IMR-90 (cell line): ENCODE data around the gene FARP1. TPM values are rescaled to one million over a fixed set of nuclear protein-coding genes. Genes with fewer than 3 reads are reported as not detected.

Experiments
- ATAC-seq: fragments of 200-7000 bp; cut with Tn5 transposase; 2 replicates; pipeline ENCODE4 v1.9.1; 2020; ENCODE audit warnings: low read depth, mild to moderate bottlenecking, moderate library complexity
- BruUV-seq: library from RNA; stranded (reverse); fragments of 400-500 nt; replicated peaks from 2 replicates; lab custom pipeline; 2021; lab: Mats Ljungman, UMichigan
- CTCF ChIA-PET: fragments of 300-600 bp; formaldehyde crosslinking; extraction: SDS; loops from one replicate; lab custom pipeline; 2021; ENCODE audit warnings: antibody characterized with exemption; lab: Yijun Ruan, JAX
- POLR2A ChIA-PET: fragments of 300-600 bp; sonication (Branson Sonifier 250); formaldehyde crosslinking; loops from one replicate; lab custom pipeline; 2022; ENCODE audit warnings: antibody characterized with exemption; ENCODE audit not compliant: unreplicated experiment; lab: Charles Lee
- DNase-seq: peaks from one replicate; pipeline ENCODE4 v3.0.0; 2013
- H2AFZ ChIP-seq: replicated peaks from 2 replicates; pipeline ENCODE3; 2013; ENCODE audit warnings: low read length, mild to moderate bottlenecking; ENCODE audit not compliant: poor library complexity
- H2AK5ac ChIP-seq: 2 replicates; pipeline ENCODE4 v1.6.1; 2013; ENCODE audit warnings: low read depth, low read length, inconsistent platforms
- H2AK9ac ChIP-seq: replicated peaks from 2 replicates; pipeline ENCODE3; 2013; ENCODE audit warnings: mild to moderate bottlenecking, low read depth, low read length, moderate library complexity; ENCODE audit not compliant: poor library complexity
- H2BK120ac ChIP-seq: 2 replicates; pipeline ENCODE4 v1.6.1; 2013; ENCODE audit warnings: low read depth, low read length, inconsistent platforms
- H2BK15ac ChIP-seq: 3 replicates; pipeline ENCODE4 v1.6.1; 2013; ENCODE audit warnings: low read depth, low read length, inconsistent platforms
- H2BK20ac ChIP-seq: 2 replicates; pipeline ENCODE4 v1.6.1; 2013; ENCODE audit warnings: low read depth, mild to moderate bottlenecking, inconsistent platforms, low read length, moderate library complexity
- H2BK5ac ChIP-seq: 2 replicates; pipeline ENCODE4 v1.6.1; 2013; ENCODE audit warnings: mild to moderate bottlenecking, low read depth, low read length, inconsistent platforms; ENCODE audit not compliant: poor library complexity, severe bottlenecking
- H3K14ac ChIP-seq: replicated peaks from 2 replicates; pipeline ENCODE4 v1.6.1; 2013; ENCODE audit warnings: low read depth, low read length, inconsistent platforms
- H3K18ac ChIP-seq: 2 replicates; pipeline ENCODE4 v1.6.1; 2013; ENCODE audit warnings: low read depth, low read length, control low read depth
- H3K23ac ChIP-seq: 2 replicates; pipeline ENCODE4 v1.6.1; 2013; ENCODE audit warnings: low read depth, low read length, inconsistent platforms
- H3K27ac ChIP-seq: 2 replicates; pipeline ENCODE4 v1.5.1; 2013; ENCODE audit warnings: mild to moderate bottlenecking, control low read depth, low read length; ENCODE audit not compliant: insufficient read depth
- H3K27me3 ChIP-seq: 2 replicates; pipeline ENCODE4 v1.6.1; 2013; ENCODE audit warnings: low read length; ENCODE audit not compliant: control insufficient read depth, insufficient read depth
- H3K36me3 ChIP-seq: 2 replicates; pipeline ENCODE4 v1.6.1; 2013; ENCODE audit warnings: low read length, mixed read lengths; ENCODE audit not compliant: control insufficient read depth, insufficient read depth
- H3K4ac ChIP-seq: 2 replicates; pipeline ENCODE4 v1.6.1; 2013; ENCODE audit warnings: low read depth, low read length, inconsistent platforms
- H3K4me1 ChIP-seq: 2 replicates; pipeline ENCODE4 v1.6.1; 2013; ENCODE audit warnings: low read length, mixed read lengths; ENCODE audit not compliant: control insufficient read depth, insufficient read depth
- H3K4me2 ChIP-seq: 2 replicates; pipeline ENCODE4 v1.6.1; 2013; ENCODE audit warnings: low read depth, mild to moderate bottlenecking, control low read depth, low read length, moderate library complexity
- H3K4me3 ChIP-seq: 2 replicates; pipeline ENCODE4 v1.5.1; 2013; ENCODE audit warnings: low read depth, mild to moderate bottlenecking, control low read depth, low read length, moderate library complexity; ENCODE audit not compliant: insufficient read depth
- H3K56ac ChIP-seq: 2 replicates; pipeline ENCODE4 v1.6.1; 2013; ENCODE audit warnings: low read length, inconsistent platforms; ENCODE audit not compliant: insufficient read depth; ENCODE audit errors: extremely low read depth
- H3K79me1 ChIP-seq, 2 experiments: 2 replicates each; pipeline ENCODE4 v1.6.1; 2013; ENCODE audit warnings: low read length in 2 of 2, inconsistent platforms in 1 of 2, low read depth in 1 of 2
- H3K9ac ChIP-seq: 2 replicates; pipeline ENCODE4 v1.6.1; 2013; ENCODE audit warnings: low read depth, low read length, control low read depth
- H3K9me1 ChIP-seq: 2 replicates; pipeline ENCODE4 v1.6.1; 2013; ENCODE audit warnings: low read length, inconsistent platforms; ENCODE audit not compliant: insufficient read depth
- H3K9me3 ChIP-seq: 2 replicates; pipeline ENCODE4 v1.6.1; 2013; ENCODE audit warnings: low read length; ENCODE audit not compliant: control insufficient read depth, insufficient read depth
- H4K20me1 ChIP-seq: 2 replicates; pipeline ENCODE4 v1.6.1; 2013; ENCODE audit warnings: low read length, inconsistent platforms; ENCODE audit not compliant: insufficient read depth
- H4K5ac ChIP-seq: 2 replicates; pipeline ENCODE4 v1.6.1; 2013; ENCODE audit warnings: mild to moderate bottlenecking, low read depth, low read length, control low read depth
- H4K8ac ChIP-seq, 2 experiments: 2 replicates each; pipeline ENCODE4 v1.6.1; 2013; ENCODE audit warnings: low read depth in 2 of 2, low read length in 2 of 2, control low read depth in 1 of 2, inconsistent platforms in 1 of 2
- H4K91ac ChIP-seq: 2 replicates; pipeline ENCODE4 v1.6.1; 2013; ENCODE audit warnings: low read depth, low read length, inconsistent platforms; ENCODE audit not compliant: insufficient read depth
- BHLHE40 ChIP-seq: fragments of 150-350 bp; IDR thresholded peaks from 2 replicates; pipeline ENCODE4 v1.6.1; 2016; ENCODE audit warnings: mild to moderate bottlenecking, low read depth, low read length
- CEBPB ChIP-seq: IDR thresholded peaks from 2 replicates; pipeline ENCODE4 v1.6.1; 2012; ENCODE audit warnings: low read depth, low read length, improper control_type of control experiment
- CHD1 ChIP-seq: IDR thresholded peaks from 2 replicates; pipeline ENCODE4 v1.6.1; 2012; ENCODE audit warnings: low read depth, low read length, improper control_type of control experiment
- FOS ChIP-seq: fragments of 150-350 bp; IDR thresholded peaks from 2 replicates; pipeline ENCODE4 v1.6.1; 2016; ENCODE audit warnings: low read depth, low read length
- MAFK ChIP-seq: IDR thresholded peaks from 2 replicates; pipeline ENCODE4 v1.6.1; 2012; ENCODE audit warnings: low read depth, low read length, improper control_type of control experiment
- MAZ ChIP-seq: IDR thresholded peaks from 2 replicates; pipeline ENCODE4 v1.6.1; 2012; ENCODE audit warnings: low read depth, mild to moderate bottlenecking, low read length, improper control_type of control experiment, moderate library complexity, borderline replicate concordance
- MXI1 ChIP-seq: IDR thresholded peaks from 2 replicates; pipeline ENCODE4 v1.6.1; 2012; ENCODE audit warnings: low read depth, mild to moderate bottlenecking, low read length, moderate library complexity, borderline replicate concordance
- NFE2L2 ChIP-seq: fragments of 150-350 bp; IDR thresholded peaks from 2 replicates; pipeline ENCODE4 v1.6.1; 2016; ENCODE audit warnings: low read depth, mild to moderate bottlenecking, low read length
- RAD21 ChIP-seq: IDR thresholded peaks from 2 replicates; pipeline ENCODE4 v1.6.1; 2012; ENCODE audit warnings: low read length, improper control_type of control experiment
- RCOR1 ChIP-seq: IDR thresholded peaks from 2 replicates; pipeline ENCODE4 v1.6.1; 2012; ENCODE audit warnings: mild to moderate bottlenecking, low read length, improper control_type of control experiment; ENCODE audit not compliant: insufficient replicate concordance
- RFX5 ChIP-seq: IDR thresholded peaks from 2 replicates; pipeline ENCODE4 v1.8.0; 2012; ENCODE audit warnings: low read depth, mild to moderate bottlenecking, low read length, moderate library complexity
- SMC3 ChIP-seq: fragments of 150-350 bp; IDR thresholded peaks from 2 replicates; pipeline ENCODE4 v1.6.1; 2016; ENCODE audit warnings: low read depth, mild to moderate bottlenecking, antibody characterized with exemption, low read length, moderate library complexity
- WGBS, 2 experiments: methylation state at CpG; one replicate each; pipeline versions ENCODE4 v1.1.5 to v1.1.7; 2013; ENCODE audit warnings: missing lambda C conversion rate in 2 of 2; ENCODE audit not compliant: insufficient read length in 1 of 2; ENCODE audit errors: extremely low coverage in 2 of 2; 5-methylcytosine and 5-hydroxymethylcytosine counted together
- dilution Hi-C: fragments of 300-500 bp; cut with HindIII; formaldehyde crosslinking; loops from one replicate; pipeline ENCODE4 v1.14.3; 2018; ENCODE audit warnings: low sequenced_read_pairs; ENCODE audit not compliant: unreplicated experiment
- in situ Hi-C: fragments of 300-500 bp; cut with MboI; formaldehyde crosslinking; loops from 3 replicates; pipeline ENCODE4 v1.14.3; 2019; ENCODE audit warnings: low sequenced_read_pairs, inconsistent platforms, mixed read lengths
- intact Hi-C: fragments of 100-400 bp; cut with micrococcal nuclease; formaldehyde crosslinking; loops from 2 replicates; pipeline ENCODE4 v1.10.0; 2022
- polyA plus RNA-seq, 3 experiments: library from polyadenylated mRNA; depleted of rRNA; stranded (reverse); fragments of >200 nt; gene quantifications; 2 replicates each; pipeline ENCODE4 v1.2.3, GENCODE V29; 2012; ENCODE audit warnings: low replicate concordance in 1 of 3
- total RNA-seq: library from RNA; depleted of rRNA; stranded (reverse); fragments of >200 nt; gene quantifications from 2 replicates; pipeline ENCODE4 v1.2.3, GENCODE V29; 2012
- TF ChIP-seq, protein P1 (sequence below): fragments of 150-350 bp; IDR thresholded peaks from 2 replicates; pipeline ENCODE4 v1.6.1; 2017; ENCODE audit warnings: mild to moderate bottlenecking, antibody characterized with exemption, low read length, low read depth
- TF ChIP-seq, protein P2 (sequence below): fragments of 150-350 bp; IDR thresholded peaks from 2 replicates; pipeline ENCODE4 v1.6.1; 2016; ENCODE audit warnings: low read depth, mild to moderate bottlenecking, low read length, moderate library complexity, borderline replicate concordance

FARP1 gene
- total and polyA plus RNA-seq, 2 of the 4 experiments (the other 2 are of a cell fraction) = 39.6 to 57.0 TPM

DNA sequence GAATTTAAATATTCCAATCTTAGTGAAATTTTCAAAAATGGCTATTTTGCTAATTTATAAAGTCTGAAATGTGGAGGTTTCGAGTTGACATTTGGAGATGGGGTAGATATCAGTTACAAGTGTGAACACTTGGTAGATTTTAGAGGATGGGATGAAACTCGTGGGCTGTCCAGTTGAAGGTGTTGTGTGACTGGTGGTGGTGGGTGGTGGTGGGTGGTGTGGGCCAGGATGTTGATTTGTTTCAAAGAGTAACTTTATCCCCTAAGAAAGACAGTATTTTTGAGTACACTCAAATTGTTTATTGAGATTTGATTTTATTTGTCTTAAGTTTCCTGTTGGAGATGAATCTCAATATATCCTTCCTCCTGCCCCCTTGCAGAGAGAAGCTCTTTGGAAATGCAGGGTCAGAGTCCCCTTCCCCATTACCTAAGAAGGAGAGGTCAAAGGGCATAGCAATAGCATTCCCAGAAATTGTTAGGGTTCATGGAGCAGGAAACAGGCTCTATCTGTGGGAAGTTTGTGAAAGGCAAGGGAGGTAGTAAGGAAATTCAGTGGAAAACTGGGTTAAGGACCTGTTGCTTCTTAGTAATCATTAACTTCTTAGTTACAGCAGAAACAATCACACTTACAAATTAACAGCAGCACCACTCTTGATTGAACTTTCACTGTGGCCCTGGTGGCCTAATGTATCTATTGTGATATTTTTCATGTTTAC, 167.7 kb downstream of the FARP1 start (continued):
- TF ChIP-seq MAFK = no peak

DNA sequence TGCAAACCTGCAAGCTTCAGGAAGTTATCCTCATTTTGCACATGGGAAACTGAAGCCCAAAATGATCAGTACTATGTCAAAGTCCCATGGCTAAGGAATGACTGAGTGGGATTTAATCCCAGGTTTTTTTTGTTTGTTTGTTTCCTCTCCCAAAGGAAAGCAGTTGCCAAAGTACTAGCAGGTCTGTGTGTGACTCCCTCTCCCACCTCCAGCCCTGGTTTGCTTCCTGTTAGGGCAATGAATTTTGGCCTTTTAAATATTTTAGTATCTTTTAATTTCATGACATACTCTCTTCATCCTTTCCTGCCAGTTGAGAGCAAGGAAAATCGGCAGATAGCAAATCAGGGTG, 168.3 kb downstream of the FARP1 start:
- Histone ChIP-seq H4K20me1 (peaks cover 14% of the 10 kb centered on the region; the same call in 1 of the 2 replicates), H2BK5ac (no peak overlapping the region), H4K91ac (no peak overlapping the region), H4K5ac (no peak overlapping the region), H3K9me1 (peaks cover 47% of the 10 kb centered on the region), H3K27me3 (no peaks in the 10 kb centered on the region), H3K79me1 (peaks cover 58 to 80% of the 10 kb centered on the region in 2 experiments), H3K4me2 (no peak overlapping the region), H2AK5ac (peak overlapping the region; percentile 36; the same call in 1 of the 2 replicates), H3K9ac (no peak overlapping the region), H4K8ac (peak overlapping the region in 1 of 2 experiments; percentile 45; a peak in 2 of 4 replicates), H3K18ac (0 out of 2 replicates have a peak overlapping the region, but pooled peaks have one; percentile 1), H2BK15ac (no peak overlapping the region), H3K36me3 (peaks cover 12% of the 10 kb centered on the region), H2BK120ac (peak overlapping the region; percentile 3; the same call in 1 of the 2 replicates), H2AFZ (no peak overlapping the region), H3K9me3 (no peaks in the 10 kb centered on the region), H3K27ac (no peak overlapping the region), H3K14ac (no peak overlapping the region), H3K4ac (peak overlapping the region; percentile 45), H3K4me3 (no peak overlapping the region), H3K23ac (peak overlapping the region; percentile 36), H3K56ac (no peak overlapping the region), H3K4me1 (peaks cover 23% of the 10 kb centered on the region), H2BK20ac (0 out of 2 replicates have a peak overlapping the region, but pooled peaks have one; percentile 53), H2AK9ac (no peak overlapping the region)
- intact Hi-C loops = no loop called here
- whole genome bisulfite sequencing, 2 experiments = no CpG with 5 or more reads among the region's 1 CpG
- no peak for DNase-seq
- ChIA-PET POLR2A (no interaction called here), CTCF (no interaction called here)
- no TSS peak for BruUV-seq
- dilution Hi-C loops = no loop called here
- no peak for ATAC-seq
- in situ Hi-C loops = no loop called here
- TF ChIP-seq, protein P1, sequence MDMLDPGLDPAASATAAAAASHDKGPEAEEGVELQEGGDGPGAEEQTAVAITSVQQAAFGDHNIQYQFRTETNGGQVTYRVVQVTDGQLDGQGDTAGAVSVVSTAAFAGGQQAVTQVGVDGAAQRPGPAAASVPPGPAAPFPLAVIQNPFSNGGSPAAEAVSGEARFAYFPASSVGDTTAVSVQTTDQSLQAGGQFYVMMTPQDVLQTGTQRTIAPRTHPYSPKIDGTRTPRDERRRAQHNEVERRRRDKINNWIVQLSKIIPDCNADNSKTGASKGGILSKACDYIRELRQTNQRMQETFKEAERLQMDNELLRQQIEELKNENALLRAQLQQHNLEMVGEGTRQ = no peak
- TF ChIP-seq NFE2L2 (no peak), MXI1 (no peak), MAZ (no peak), BHLHE40 (no peak), RAD21 (no peak), FOS (no peak), CEBPB (no peak), SMC3 (no peak), RCOR1 (no peak), MAFK (no peak), CHD1 (no peak), RFX5 (no peak)
- TF ChIP-seq, protein P2, sequence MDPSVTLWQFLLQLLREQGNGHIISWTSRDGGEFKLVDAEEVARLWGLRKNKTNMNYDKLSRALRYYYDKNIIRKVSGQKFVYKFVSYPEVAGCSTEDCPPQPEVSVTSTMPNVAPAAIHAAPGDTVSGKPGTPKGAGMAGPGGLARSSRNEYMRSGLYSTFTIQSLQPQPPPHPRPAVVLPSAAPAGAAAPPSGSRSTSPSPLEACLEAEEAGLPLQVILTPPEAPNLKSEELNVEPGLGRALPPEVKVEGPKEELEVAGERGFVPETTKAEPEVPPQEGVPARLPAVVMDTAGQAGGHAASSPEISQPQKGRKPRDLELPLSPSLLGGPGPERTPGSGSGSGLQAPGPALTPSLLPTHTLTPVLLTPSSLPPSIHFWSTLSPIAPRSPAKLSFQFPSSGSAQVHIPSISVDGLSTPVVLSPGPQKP = no peak
